Neural cell (in vitro differentiated cells): ENCODE data around the gene PLAAT2. TPM values are rescaled to one million over a fixed set of nuclear protein-coding genes. Genes with fewer than 3 reads are reported as not detected.

ENCODE experiments used
- H2AFZ ChIP-seq: fragments of 200-600, 300-800 bp; sonication (generic), shearing (Covaris generic); 2 replicates; pipeline ENCODE4 v1.6.0; 2014; ENCODE audit warnings: low read depth, mild to moderate bottlenecking, antibody characterized with exemption, low read length, moderate library complexity
- H3F3A ChIP-seq: fragments of 200-600 bp; shearing (Covaris generic); 2 replicates; pipeline ENCODE4 v1.6.1; 2016; ENCODE audit warnings: mild to moderate bottlenecking, moderate library complexity, mixed read lengths, antibody characterized with exemption, low read length; ENCODE audit not compliant: insufficient read depth, poor library complexity, severe bottlenecking
- H3K27ac ChIP-seq: fragments of 200-600, 300-800 bp; sonication (generic), shearing (Covaris generic); 2 replicates; pipeline ENCODE4 v1.5.1; 2014; ENCODE audit warnings: mild to moderate bottlenecking, low read length, moderate library complexity
- H3K27me3 ChIP-seq: fragments of 300-800, 200-600 bp; sonication (generic), shearing (Covaris generic); 2 replicates; pipeline ENCODE4 v1.6.0; 2014; ENCODE audit warnings: mild to moderate bottlenecking, low read depth, low read length, moderate library complexity; ENCODE audit not compliant: insufficient read depth
- H3K36me3 ChIP-seq: fragments of 300-800, 200-600 bp; sonication (generic), shearing (Covaris generic); 2 replicates; pipeline ENCODE4 v1.5.1; 2014; ENCODE audit warnings: mild to moderate bottlenecking, antibody characterized with exemption, low read length, moderate library complexity; ENCODE audit not compliant: insufficient read depth
- H3K4me2 ChIP-seq: fragments of 300-800, 200-600 bp; sonication (generic), shearing (Covaris generic); 2 replicates; pipeline ENCODE4 v1.6.0; 2014; ENCODE audit warnings: mild to moderate bottlenecking, low read length
- H3K4me3 ChIP-seq: fragments of 300-800, 200-600 bp; sonication (generic), shearing (Covaris generic); 2 replicates; pipeline ENCODE4 v1.5.1; 2014; ENCODE audit warnings: mild to moderate bottlenecking, low read length, moderate library complexity
- H3K79me2 ChIP-seq: fragments of 200-600 bp; shearing (Covaris generic); replicated peaks from 2 replicates; pipeline ENCODE4 v1.6.0; 2014; ENCODE audit warnings: mild to moderate bottlenecking, low read length, moderate library complexity; ENCODE audit not compliant: insufficient read depth
- H3K9ac ChIP-seq: fragments of 300-800, 200-600 bp; sonication (generic), shearing (Covaris generic); 2 replicates; pipeline ENCODE4 v1.6.1; 2016; ENCODE audit warnings: mild to moderate bottlenecking, low read length, mixed read lengths
- H3K9me2 ChIP-seq: fragments of 200-600 bp; shearing (Covaris generic); 2 replicates; pipeline ENCODE4 v1.6.1; 2016; ENCODE audit warnings: mild to moderate bottlenecking, low read length, mixed read lengths; ENCODE audit not compliant: insufficient read depth
- H3K9me3 ChIP-seq: fragments of 200-600, 300-800 bp; sonication (generic), shearing (Covaris generic); 2 replicates; pipeline ENCODE4 v1.6.1; 2016; ENCODE audit warnings: mild to moderate bottlenecking, mixed run types, low read length, moderate library complexity, mixed read lengths
- H4K20me1 ChIP-seq: fragments of 200-600 bp; shearing (Covaris generic); 2 replicates; pipeline ENCODE4 v1.6.1; 2016; ENCODE audit warnings: mild to moderate bottlenecking, mixed run types; ENCODE audit not compliant: insufficient read depth
- CTCF ChIP-seq: fragments of 450-650 bp; IDR thresholded peaks from 2 replicates; pipeline ENCODE4 v1.5.1; 2014; ENCODE audit warnings: antibody characterized with exemption, mild to moderate bottlenecking, moderate library complexity; ENCODE audit not compliant: poor library complexity, severe bottlenecking
- EP300 ChIP-seq: fragments of 450-650 bp; conservative IDR thresholded peaks from 2 replicates; pipeline ENCODE4 v1.6.1; 2014; ENCODE audit warnings: antibody characterized with exemption, mild to moderate bottlenecking, moderate library complexity; ENCODE audit not compliant: poor library complexity, severe bottlenecking
- EZH2 ChIP-seq: fragments of 200-600, 300-800 bp; shearing (Covaris generic), sonication (generic); IDR thresholded peaks from 2 replicates; pipeline ENCODE4 v1.6.1; 2014; ENCODE audit warnings: antibody characterized with exemption, low read length, borderline replicate concordance, mild to moderate bottlenecking; ENCODE audit not compliant: insufficient read depth, poor library complexity, severe bottlenecking
- MXI1 ChIP-seq: fragments of 450-650 bp; conservative IDR thresholded peaks from 2 replicates; pipeline ENCODE4 v1.6.1; 2014; ENCODE audit warnings: antibody characterized with exemption, mild to moderate bottlenecking; ENCODE audit not compliant: poor library complexity, severe bottlenecking
- POLR2AphosphoS5 ChIP-seq: IDR thresholded peaks from 2 replicates; pipeline ENCODE4 v1.6.1; 2012
- RAD21 ChIP-seq: fragments of 450-650 bp; conservative IDR thresholded peaks from 2 replicates; pipeline ENCODE4 v1.6.1; 2014; ENCODE audit warnings: antibody characterized with exemption, mild to moderate bottlenecking, moderate library complexity
- REST ChIP-seq: IDR thresholded peaks from 2 replicates; pipeline ENCODE4 v1.6.1; 2012; ENCODE audit warnings: borderline replicate concordance
- SMC3 ChIP-seq: fragments of 450-650 bp; conservative IDR thresholded peaks from 2 replicates; pipeline ENCODE4 v1.6.1; 2014; ENCODE audit warnings: antibody characterized with exemption, mild to moderate bottlenecking, moderate library complexity; ENCODE audit not compliant: poor library complexity
- TAF1 ChIP-seq: IDR thresholded peaks from 2 replicates; pipeline ENCODE4 v1.6.1; 2012; ENCODE audit warnings: low read depth
- polyA plus RNA-seq: library from polyadenylated mRNA; depleted of rRNA; stranded (reverse); fragments of >200 nt; gene quantifications from 2 replicates; pipeline ENCODE4 v1.2.3, GENCODE V29; 2014

Gene PLAAT2
- polyA plus RNA-seq, 1 donor from 2014 or later, result not detected

- Histone ChIP-seq H3K9ac (no peak overlapping the region), H3K9me2 (no peaks in the 10 kb centered on the region), H4K20me1 (no peaks in the 10 kb centered on the region), H3F3A (no peaks in the 10 kb centered on the region), H3K36me3 (no peaks in the 10 kb centered on the region), H3K79me2 (no peaks in the 10 kb centered on the region), H3K27ac (no peak overlapping the region), H3K4me2 (no peak overlapping the region), H3K4me3 (no peak overlapping the region), H2AFZ (no peak overlapping the region), H3K9me3 (no peaks in the 10 kb centered on the region), H3K27me3 (no peaks in the 10 kb centered on the region)
- TF ChIP-seq TAF1 (no peak), RAD21 (no peak), POLR2AphosphoS5 (no peak), EZH2 (no peak), REST (no peak), SMC3 (no peak), MXI1 (no peak), EP300 (no peak)
Observed at GRCh38 chr11:63535734-63536133, 27.4 kb downstream of the PLAAT2 start.

- Histone ChIP-seq H3K27me3 (peaks cover under 1% of the 10 kb centered on the region), H3K9ac (no peak overlapping the region), H2AFZ (no peak overlapping the region), H3K79me2 (no peaks in the 10 kb centered on the region), H3K9me3 (no peaks in the 10 kb centered on the region), H3K4me3 (no peak overlapping the region), H3F3A (no peaks in the 10 kb centered on the region), H3K27ac (no peak overlapping the region), H4K20me1 (no peaks in the 10 kb centered on the region), H3K9me2 (no peaks in the 10 kb centered on the region), H3K36me3 (no peaks in the 10 kb centered on the region), H3K4me2 (no peak overlapping the region)
- TF ChIP-seq REST (no peak), SMC3 (no peak), POLR2AphosphoS5 (no peak), CTCF (no peak), EP300 (no peak), EZH2 (no peak), TAF1 (no peak), MXI1 (no peak), RAD21 (no peak)
Observed at GRCh38 chr11:63534895-63535461, 28.2 kb downstream of the PLAAT2 start.
